Measurements from ENCODE around the gene ZFP36L1.

The ZFP36L1 gene

DNA sequence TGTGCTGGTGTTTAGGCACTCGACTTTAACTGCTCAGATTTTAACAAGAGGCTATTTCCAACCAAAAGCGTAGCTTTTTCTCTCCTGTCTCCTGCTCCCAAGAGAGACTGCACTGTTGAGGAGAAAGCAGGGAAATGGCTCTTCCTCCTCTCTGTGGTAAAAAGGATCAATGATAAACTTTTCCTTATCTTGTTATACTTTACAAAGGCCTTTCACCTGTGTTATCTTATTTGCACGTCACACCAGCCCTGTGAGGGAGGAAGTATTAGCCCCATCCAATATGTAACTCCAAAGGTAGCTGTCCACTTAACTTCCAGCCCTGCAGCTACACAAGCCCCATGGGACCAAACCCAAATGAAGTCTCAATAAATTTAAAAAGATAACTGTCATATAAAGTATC is 32.9 kb upstream of the ZFP36L1 start:
- peak overlapping the region; percentile 44; the same call in 1 of the 2 replicates for H3K27ac ChIP-seq
- TF ChIP-seq, protein P1, sequence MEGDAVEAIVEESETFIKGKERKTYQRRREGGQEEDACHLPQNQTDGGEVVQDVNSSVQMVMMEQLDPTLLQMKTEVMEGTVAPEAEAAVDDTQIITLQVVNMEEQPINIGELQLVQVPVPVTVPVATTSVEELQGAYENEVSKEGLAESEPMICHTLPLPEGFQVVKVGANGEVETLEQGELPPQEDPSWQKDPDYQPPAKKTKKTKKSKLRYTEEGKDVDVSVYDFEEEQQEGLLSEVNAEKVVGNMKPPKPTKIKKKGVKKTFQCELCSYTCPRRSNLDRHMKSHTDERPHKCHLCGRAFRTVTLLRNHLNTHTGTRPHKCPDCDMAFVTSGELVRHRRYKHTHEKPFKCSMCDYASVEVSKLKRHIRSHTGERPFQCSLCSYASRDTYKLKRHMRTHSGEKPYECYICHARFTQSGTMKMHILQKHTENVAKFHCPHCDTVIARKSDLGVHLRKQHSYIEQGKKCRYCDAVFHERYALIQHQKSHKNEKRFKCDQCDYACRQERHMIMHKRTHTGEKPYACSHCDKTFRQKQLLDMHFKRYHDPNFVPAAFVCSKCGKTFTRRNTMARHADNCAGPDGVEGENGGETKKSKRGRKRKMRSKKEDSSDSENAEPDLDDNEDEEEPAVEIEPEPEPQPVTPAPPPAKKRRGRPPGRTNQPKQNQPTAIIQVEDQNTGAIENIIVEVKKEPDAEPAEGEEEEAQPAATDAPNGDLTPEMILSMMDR (conservative IDR thresholded peaks at IDR 0.05), result no peak

DNA sequence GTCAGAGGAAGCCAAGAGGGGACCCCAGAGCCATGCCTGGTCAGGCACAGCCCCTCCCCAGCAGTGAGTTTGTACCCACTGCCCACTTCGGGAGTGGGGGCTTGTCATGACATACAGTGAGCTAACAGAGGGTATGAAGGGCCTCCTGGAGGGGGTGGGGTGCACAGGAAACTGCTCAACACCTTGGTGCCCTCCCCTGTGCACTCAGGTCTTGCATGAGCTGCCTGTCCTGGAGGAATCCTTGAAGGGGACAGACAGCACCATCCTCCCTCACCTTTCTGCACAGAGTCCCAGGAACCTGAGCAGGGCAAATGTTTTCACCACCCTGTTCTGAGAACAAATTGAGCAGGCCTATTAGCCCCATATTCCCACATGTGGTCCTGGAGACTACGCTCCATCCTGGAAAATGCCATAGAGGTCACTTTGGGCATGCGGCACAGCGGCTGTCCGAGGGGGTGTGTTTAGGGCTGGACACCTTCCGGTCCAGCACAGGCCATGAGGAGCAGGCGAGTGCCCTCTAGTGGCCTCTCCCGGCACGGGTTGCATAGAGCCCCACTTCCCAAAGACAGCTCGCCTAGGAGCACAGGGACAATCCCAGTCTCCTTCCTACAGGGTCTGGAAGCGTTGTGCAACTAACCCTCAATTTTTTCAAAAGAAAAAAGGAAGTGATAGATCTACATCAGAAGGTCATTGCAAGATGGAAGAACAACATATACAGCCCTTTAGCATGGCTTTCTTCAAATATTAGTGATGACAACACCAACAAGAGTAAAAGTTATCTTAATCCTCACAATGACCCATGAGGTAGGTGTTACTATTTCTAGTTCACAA is 31.9 kb upstream of the ZFP36L1 start:
- no peak overlapping the region for H3K27ac ChIP-seq
- TF ChIP-seq, protein P1 (conservative IDR thresholded peaks at IDR 0.05), result peak; percentile 81

DNA sequence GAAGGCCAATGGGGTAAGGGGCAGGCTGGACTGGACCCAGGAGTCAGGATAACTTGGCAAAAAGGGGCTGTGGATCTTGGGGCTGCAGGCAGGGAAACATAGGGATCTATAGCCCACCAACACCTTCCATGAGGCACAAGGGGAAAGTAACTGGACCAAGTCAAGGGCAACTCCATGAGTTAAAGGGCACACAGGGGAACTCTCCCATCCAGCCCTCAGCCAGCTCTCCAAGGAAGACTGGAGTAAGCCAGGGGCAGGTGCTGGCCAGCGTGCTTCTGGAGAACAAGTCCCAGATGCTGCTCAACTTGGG is 31.3 kb upstream of the ZFP36L1 start:
- H3K27ac ChIP-seq, result no peak overlapping the region
- TF ChIP-seq, protein P1 (conservative IDR thresholded peaks at IDR 0.05), result no peak

DNA sequence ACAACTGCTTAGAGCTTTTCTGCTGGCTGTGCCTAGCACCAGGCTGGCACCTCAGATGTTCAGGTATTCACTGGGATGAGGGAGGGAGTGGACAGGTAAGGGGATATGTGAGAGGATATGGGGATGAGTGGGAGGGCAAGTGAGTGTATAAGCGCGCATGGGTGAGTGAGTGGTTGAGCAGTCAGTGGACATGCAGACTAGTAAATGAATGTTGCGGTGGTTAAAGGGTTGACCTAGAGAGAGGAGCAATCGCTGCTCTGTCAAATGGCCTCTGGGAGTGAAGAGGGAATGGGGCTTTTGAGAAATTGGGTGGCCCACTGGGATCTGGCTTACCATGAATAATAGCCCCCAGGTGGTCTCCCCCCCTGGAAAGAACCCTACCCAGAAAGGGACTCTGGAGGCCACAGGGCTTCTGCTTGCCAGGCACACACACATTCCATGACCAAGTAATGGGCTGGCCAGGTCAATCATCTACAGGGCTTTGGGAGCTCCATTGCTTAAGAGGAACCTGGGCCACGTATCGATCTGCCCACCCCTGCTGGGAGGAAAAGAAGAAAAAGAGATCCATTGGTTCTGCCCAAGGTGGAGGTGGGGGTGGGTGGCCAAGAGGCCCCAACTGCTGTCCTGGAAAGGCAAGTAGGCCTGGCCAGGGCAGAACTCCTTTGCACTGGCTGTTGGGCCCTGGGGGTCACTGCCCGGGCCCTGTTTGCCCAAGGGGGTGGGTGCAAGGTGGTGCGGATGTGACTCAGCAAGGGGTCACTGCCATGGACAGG is 30.8 kb upstream of the ZFP36L1 start:
- TF ChIP-seq, protein P1 (conservative IDR thresholded peaks at IDR 0.05), result no peak
- no peak overlapping the region for H3K27ac ChIP-seq

DNA sequence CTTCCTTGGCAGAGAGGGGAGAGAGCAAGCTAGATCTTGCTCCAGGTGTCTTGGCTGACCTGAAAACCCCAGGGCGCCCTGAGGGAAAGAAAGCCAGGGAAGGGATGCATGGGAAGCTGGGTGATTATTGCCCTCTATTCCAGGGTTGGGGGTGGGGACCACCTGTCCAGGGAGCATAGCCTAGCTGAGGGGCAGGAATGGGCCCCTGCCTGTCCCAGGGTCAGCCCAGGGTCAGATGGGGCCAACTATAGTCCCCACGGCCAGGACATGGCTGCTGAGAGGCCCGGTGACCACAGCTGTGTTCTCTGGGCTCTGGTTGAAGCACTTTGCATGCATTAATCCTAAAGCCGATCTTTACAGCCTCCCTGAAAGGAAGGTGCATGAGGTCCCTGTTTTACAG is 30.1 kb upstream of the ZFP36L1 start:
- TF ChIP-seq, protein P1 (conservative IDR thresholded peaks at IDR 0.05), result no peak
- no peak overlapping the region for H3K27ac ChIP-seq

DNA sequence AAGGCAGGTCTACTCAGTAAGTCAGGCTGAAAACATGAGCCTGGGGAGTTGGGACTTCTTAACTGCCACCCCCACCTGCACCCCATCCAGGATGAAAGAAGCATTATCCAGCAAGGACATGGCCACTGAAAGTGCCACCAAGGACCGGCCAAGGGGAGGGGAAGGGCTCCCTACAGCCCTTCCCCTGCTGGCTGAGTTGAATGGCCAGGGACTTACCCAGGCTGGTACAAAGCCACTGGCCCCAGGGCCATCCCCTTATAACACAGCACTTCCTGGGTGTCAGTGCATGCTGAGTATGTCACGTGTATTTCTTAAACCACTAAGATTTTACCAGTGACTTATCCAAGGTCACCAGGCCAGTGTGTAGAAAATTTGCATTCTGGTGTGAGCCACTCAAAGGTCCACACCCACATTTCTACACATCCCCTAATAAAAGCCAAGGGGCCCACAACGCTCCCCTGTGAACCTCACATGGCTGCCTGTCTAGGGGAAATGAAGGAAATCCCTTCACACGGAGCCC is 29.3 kb upstream of the ZFP36L1 start:
- TF ChIP-seq, protein P1 (conservative IDR thresholded peaks at IDR 0.05), result no peak

DNA sequence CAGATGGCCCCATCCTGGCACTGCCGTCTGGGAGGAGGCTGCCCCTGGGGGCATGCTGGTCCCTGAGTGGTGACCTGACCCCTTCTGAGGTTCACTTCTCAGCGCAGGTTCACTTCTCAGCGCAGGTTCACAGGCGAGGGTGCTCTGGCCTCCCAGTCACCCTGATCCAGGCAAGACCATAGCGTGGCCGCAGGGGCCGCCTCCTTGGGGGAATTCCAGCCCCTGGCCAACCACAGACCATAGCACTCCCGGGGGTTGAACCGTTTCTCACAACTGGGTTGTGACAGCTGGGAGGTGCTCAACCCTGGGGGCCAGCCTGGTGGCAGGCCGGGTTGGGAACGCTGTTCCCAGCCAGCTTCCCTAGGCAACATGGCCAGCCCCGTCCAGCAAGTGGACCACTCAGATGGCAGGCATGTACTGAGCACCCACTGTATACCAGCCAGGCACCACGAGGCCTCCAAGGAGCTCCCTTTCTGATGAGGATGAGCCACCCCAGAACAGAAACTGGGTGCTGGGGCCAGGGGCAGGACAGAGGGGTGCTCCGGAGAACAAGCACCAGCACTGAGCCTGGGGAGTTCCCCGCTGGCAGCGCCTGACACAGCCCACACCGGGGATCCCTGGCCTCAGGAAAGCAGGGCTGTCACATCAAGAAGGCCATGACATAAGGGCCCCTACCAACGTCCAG is 28.3 kb upstream of the ZFP36L1 start:
- H3K27ac ChIP-seq, result no peak overlapping the region
- TF ChIP-seq, protein P1 (conservative IDR thresholded peaks at IDR 0.05), result no peak

More for the DNA sequence above, 29.3 kb upstream of the ZFP36L1 start:
- no peak overlapping the region for H3K27ac ChIP-seq
